OCI-LY7 (cell line): ENCODE measurements around the gene CAPSL. TPM values are rescaled to one million over a fixed set of nuclear protein-coding genes. Genes with fewer than 3 reads are reported as not detected.
A peak's percentile ranks its signal among the peaks of the same experiment; 100 is the strongest.
"Not testable (repeated sequence)": the region's sequence is repeated elsewhere in the genome, so short reads cannot be mapped to it uniquely, and the experiment has no call there.

Experiments used
- BruUV-seq: library from RNA; stranded (reverse); fragments of 400-500 nt; replicated peaks from 2 replicates; lab custom pipeline; 2021; lab: Mats Ljungman, UMichigan
- CTCF ChIA-PET: fragments of 300-600 bp; sonication (Branson Sonifier 250); formaldehyde crosslinking; loops from one replicate; lab custom pipeline; 2022; ENCODE audit warnings: antibody characterized with exemption; ENCODE audit not compliant: unreplicated experiment; lab: Charles Lee
- POLR2A ChIA-PET: fragments of 300-600 bp; sonication (Branson Sonifier 250); formaldehyde crosslinking; loops from one replicate; lab custom pipeline; 2022; ENCODE audit warnings: antibody characterized with exemption; lab: Charles Lee
- DNase-seq: peaks from one replicate; pipeline ENCODE4 v3.0.0-alpha.2; 2015; ENCODE audit warnings: low spot score
- H2AFZ ChIP-seq: fragments of 200-600 bp; sonication (generic), shearing (Covaris generic); 2 replicates; pipeline ENCODE4 v1.6.1; 2014; ENCODE audit warnings: mild to moderate bottlenecking, antibody characterized with exemption, low read length, moderate library complexity
- H3K27ac ChIP-seq: fragments of 200-600 bp; sonication (generic); 2 replicates; pipeline ENCODE4 v1.5.1; 2014; ENCODE audit warnings: mixed run types, low read depth, mild to moderate bottlenecking, moderate library complexity, low read length, inconsistent platforms; ENCODE audit not compliant: poor library complexity, severe bottlenecking
- H3K36me3 ChIP-seq: fragments of 200-600 bp; sonication (generic); 2 replicates; pipeline ENCODE4 v1.6.1; 2014; ENCODE audit warnings: mild to moderate bottlenecking, antibody characterized with exemption, low read length, moderate library complexity, mixed read lengths; ENCODE audit not compliant: insufficient read depth
- H3K4me1 ChIP-seq: fragments of 200-600 bp; sonication (generic); 2 replicates; pipeline ENCODE4 v1.5.1; 2014; ENCODE audit warnings: mild to moderate bottlenecking, low read length; ENCODE audit not compliant: insufficient read depth, poor library complexity, severe bottlenecking
- H3K4me2 ChIP-seq: fragments of 200-600 bp; sonication (generic); 2 replicates; pipeline ENCODE4 v1.6.1; 2014; ENCODE audit warnings: mild to moderate bottlenecking, low read length
- H3K4me3 ChIP-seq: fragments of 200-600 bp; sonication (generic); 2 replicates; pipeline ENCODE4 v1.5.1; 2014; ENCODE audit warnings: mild to moderate bottlenecking, low read depth, low read length; ENCODE audit not compliant: poor library complexity, severe bottlenecking
- H3K79me2 ChIP-seq: fragments of 200-600 bp; sonication (generic); 2 replicates; pipeline ENCODE4 v1.6.1; 2016; ENCODE audit warnings: low read depth, mild to moderate bottlenecking, low read length, moderate library complexity, mixed read lengths; ENCODE audit not compliant: insufficient read depth
- H3K9me2 ChIP-seq: fragments of 200-600 bp; sonication (generic); 2 replicates; pipeline ENCODE4 v1.6.1; 2016; ENCODE audit warnings: mild to moderate bottlenecking, low read length, mixed read lengths; ENCODE audit not compliant: insufficient read depth
- H3K9me3 ChIP-seq: fragments of 200-600 bp; sonication (generic); 2 replicates; pipeline ENCODE4 v1.6.1; 2014; ENCODE audit warnings: mild to moderate bottlenecking, mixed run types, low read length, mixed read lengths
- H4K20me1 ChIP-seq: fragments of 200-600 bp; sonication (generic); 2 replicates; pipeline ENCODE4 v1.6.1; 2014; ENCODE audit warnings: mild to moderate bottlenecking, antibody characterized with exemption, low read length, moderate library complexity, mixed read lengths; ENCODE audit not compliant: insufficient read depth
- EZH2phosphoT487 ChIP-seq: fragments of 200-600 bp; sonication (generic); IDR thresholded peaks from 2 replicates; pipeline ENCODE4 v1.6.1; 2018; ENCODE audit warnings: low read depth, borderline replicate concordance, mild to moderate bottlenecking, mixed run types, antibody characterized with exemption, low read length, moderate library complexity, mixed read lengths
- intact Hi-C: fragments of 100-400 bp; cut with micrococcal nuclease; formaldehyde crosslinking; loops from one replicate; pipeline ENCODE4 v1.10.0; 2022; ENCODE audit not compliant: unreplicated experiment
- total RNA-seq, 2 experiments: library from RNA; depleted of rRNA in 1 of 2; stranded (reverse); fragments of >200 nt in 1 of 2; shearing (Covaris generic) in 1 of 2; gene quantifications; 2 replicates each; pipeline ENCODE4 v1.2.3, GENCODE V29; 2014 to 2022
- TF ChIP-seq, protein P1 (sequence below): fragments of 200-600 bp; sonication (generic); conservative IDR thresholded peaks from 2 replicates; pipeline ENCODE4 v1.5.1; 2014; ENCODE audit warnings: mild to moderate bottlenecking, antibody characterized with exemption, low read length, moderate library complexity, mixed read lengths

Gene CAPSL
- total RNA-seq, 2 experiments from 2014 or later, result 4.7 TPM; not detected in 1

DNA sequence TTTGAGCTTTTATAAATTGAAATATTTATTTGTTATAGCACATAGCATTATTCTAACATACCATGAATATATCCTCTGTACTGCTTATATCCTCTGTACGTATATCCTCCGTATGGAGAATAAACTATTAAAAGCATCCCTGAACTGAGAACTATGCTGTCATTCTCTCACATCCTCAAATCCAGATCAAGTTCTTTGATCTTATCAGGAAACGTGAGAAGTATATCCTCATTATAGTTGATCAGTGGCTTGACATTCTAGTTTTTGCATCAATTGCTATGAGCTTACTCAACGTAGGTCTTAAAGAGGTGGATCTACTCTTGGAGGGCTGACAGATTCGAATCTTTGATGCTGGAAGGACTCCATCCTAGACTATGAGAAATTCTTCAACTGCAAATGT lies 44.3 kb downstream of the CAPSL start:
- H3K4me2 ChIP-seq, result no peak overlapping the region
- ChIA-PET CTCF (interaction anchor here (1.1 kb wide), 1 partner anchor 14 kb away, joined by 4 read pairs; no protein-coding TSS in a partner anchor), POLR2A (interaction anchor here (0.9 to 1.4 kb wide), 5 partner anchors 9 to 113 kb away, joined by 3 to 5 read pairs (median 4); no protein-coding TSS in a partner anchor)
- no peak for DNase-seq
- H4K20me1 ChIP-seq, result no peaks in the 10 kb centered on the region
- no peaks in the 10 kb centered on the region for H3K9me2 ChIP-seq
- peaks cover 8% of the 10 kb centered on the region; the same call in 1 of the 2 replicates for H3K36me3 ChIP-seq
- no peak for TF ChIP-seq EZH2phosphoT487
- TF ChIP-seq, protein P1, sequence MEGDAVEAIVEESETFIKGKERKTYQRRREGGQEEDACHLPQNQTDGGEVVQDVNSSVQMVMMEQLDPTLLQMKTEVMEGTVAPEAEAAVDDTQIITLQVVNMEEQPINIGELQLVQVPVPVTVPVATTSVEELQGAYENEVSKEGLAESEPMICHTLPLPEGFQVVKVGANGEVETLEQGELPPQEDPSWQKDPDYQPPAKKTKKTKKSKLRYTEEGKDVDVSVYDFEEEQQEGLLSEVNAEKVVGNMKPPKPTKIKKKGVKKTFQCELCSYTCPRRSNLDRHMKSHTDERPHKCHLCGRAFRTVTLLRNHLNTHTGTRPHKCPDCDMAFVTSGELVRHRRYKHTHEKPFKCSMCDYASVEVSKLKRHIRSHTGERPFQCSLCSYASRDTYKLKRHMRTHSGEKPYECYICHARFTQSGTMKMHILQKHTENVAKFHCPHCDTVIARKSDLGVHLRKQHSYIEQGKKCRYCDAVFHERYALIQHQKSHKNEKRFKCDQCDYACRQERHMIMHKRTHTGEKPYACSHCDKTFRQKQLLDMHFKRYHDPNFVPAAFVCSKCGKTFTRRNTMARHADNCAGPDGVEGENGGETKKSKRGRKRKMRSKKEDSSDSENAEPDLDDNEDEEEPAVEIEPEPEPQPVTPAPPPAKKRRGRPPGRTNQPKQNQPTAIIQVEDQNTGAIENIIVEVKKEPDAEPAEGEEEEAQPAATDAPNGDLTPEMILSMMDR, result no peak
- no peaks in the 10 kb centered on the region for H3K79me2 ChIP-seq
- no TSS peak for BruUV-seq
- intact Hi-C loops, result no loop called here
- peaks cover 42% of the 10 kb centered on the region for H3K4me1 ChIP-seq
- H3K27ac ChIP-seq, result no peak overlapping the region
- H3K9me3 ChIP-seq, result peaks cover 9% of the 10 kb centered on the region; the same call in 1 of the 2 replicates
- no peak overlapping the region for H3K4me3 ChIP-seq
- peak overlapping the region; percentile 23; the same call in 1 of the 2 replicates for H2AFZ ChIP-seq

DNA sequence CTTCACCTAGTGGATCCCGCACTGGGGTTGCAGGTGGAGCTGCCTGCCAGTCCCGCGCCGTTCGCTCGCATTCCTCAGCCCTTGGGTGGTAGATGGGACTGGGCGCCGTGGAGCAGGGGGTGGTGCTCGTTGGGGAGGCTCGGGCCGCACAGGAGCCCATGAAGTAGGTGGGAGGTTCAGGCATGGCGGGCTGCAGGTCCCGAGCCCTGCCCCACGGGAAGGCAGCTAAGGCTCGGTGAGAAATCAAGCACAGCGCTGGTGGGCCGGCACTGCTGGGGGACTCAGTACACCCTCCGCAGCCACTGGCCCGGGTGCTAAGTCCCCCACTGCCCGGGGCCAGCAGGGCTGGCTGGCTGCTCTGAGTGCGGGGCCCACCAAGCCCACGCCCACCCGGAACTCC lies 45.6 kb downstream of the CAPSL start:
- Histone ChIP-seq H3K36me3 (peaks cover 16% of the 10 kb centered on the region; the same call in 1 of the 2 replicates), H3K4me1 (peaks cover 45% of the 10 kb centered on the region), H3K9me3 (peaks cover 14% of the 10 kb centered on the region; the same call in 1 of the 2 replicates)
- H3K79me2 ChIP-seq, CTCF ChIA-PET, BruUV-seq, DNase-seq, H2AFZ ChIP-seq, H3K27ac ChIP-seq, H3K9me2 ChIP-seq, H3K4me2 ChIP-seq, H3K4me3 ChIP-seq, intact Hi-C loops, H4K20me1 ChIP-seq: not testable (repeated sequence)
- POLR2A ChIA-PET, result interaction anchor here (1.4 kb wide), 1 partner anchor 8 kb away, joined by 5 read pairs; no protein-coding TSS in a partner anchor

DNA sequence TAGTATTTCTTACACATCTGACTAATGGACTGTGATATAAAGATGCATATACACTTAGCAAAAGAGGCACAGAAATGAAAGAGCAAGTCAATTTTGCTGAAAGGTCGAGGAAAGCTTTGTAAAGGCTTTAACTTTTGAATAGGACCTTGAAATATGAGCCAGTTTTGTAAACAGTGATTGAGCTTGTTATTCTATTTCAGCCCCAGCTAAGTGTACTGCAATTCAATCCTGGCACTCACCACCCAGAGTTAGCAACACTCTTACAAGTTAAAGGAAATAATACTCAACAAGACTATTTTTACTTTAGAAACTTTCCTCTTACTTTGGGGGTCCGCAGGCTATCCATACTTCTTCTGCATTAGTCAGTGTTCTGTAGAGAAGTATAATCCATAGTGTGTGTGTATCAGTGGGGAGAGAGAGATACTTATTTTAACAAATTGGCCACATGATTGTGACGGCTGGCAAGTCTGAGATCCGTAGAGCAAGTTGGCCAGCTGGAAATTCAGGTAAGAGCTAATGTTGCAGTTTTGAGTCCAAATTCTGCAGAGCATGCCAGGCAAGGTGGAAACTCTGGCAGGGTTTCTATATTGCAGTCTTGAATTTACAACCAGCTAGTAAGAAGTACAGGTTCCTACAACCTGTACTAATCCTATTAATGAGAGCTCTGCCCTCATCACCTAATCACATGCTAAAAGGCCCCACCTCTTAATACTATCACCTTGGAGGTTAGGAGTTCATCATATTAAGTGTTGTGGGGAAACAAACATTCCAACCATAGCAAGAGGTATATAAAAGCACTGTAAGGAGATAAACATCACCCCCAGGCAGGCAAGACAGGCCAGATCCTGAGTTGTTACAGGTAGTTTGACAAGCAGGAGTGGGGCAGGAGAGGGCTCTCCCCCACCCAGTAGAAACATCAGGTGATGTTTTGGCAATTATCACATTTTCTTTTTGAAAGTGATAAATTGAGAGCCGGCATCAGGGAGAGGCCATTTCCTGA lies 48.1 kb downstream of the CAPSL start:
- Histone ChIP-seq H2AFZ (peak overlapping the region; percentile 46; the same call in 1 of the 2 replicates), H3K9me2 (no peaks in the 10 kb centered on the region), H3K4me2 (no peak overlapping the region), H4K20me1 (no peaks in the 10 kb centered on the region), H3K27ac (no peak overlapping the region), H3K4me1 (peaks cover 70% of the 10 kb centered on the region), H3K4me3 (no peak overlapping the region), H3K36me3 (peaks cover 24% of the 10 kb centered on the region; the same call in 1 of the 2 replicates), H3K79me2 (no peaks in the 10 kb centered on the region), H3K9me3 (peaks cover 14% of the 10 kb centered on the region; the same call in 1 of the 2 replicates)
- DNase-seq, result no peak
- intact Hi-C loops, result no loop called here
- TF ChIP-seq, protein P1, result no peak
- no peak for TF ChIP-seq EZH2phosphoT487
- POLR2A ChIA-PET, result interaction anchor here (1.0 to 3.5 kb wide), 4 partner anchors 9 to 28 kb away, joined by 4 to 15 read pairs (median 12); no protein-coding TSS in a partner anchor
- BruUV-seq, result no TSS peak
- CTCF ChIA-PET, result interaction anchor here (1.4 kb wide), 1 partner anchor 34 kb away, joined by 3 read pairs; no protein-coding TSS in a partner anchor
